HEK293 (cell line): ENCODE measurements around the gene LMO1.

ENCODE experiments used
- BCL11A ChIP-seq: fragments of 450-650 bp; formaldehyde crosslinking; IDR thresholded peaks from 2 replicates; pipeline ENCODE4 v1.5.1; 2016; ENCODE audit warnings: low read depth, missing biosample characterization, missing genetic modification characterization
- YY1 ChIP-seq: fragments of 450-650 bp; formaldehyde crosslinking; IDR thresholded peaks from 2 replicates; pipeline ENCODE4 v1.5.1; 2018; ENCODE audit warnings: missing biosample characterization, missing genetic modification characterization
- ZNF274 ChIP-seq, 2 experiments: fragments of 200-500 bp in 1 of 2; fragments of 450-650 bp in 1 of 2; sonication (Bioruptor generic) in 1 of 2; formaldehyde crosslinking in 1 of 2; IDR thresholded peaks; 2 replicates each; pipeline versions ENCODE4 v1.5.1 to v1.6.1; 2014 to 2016; ENCODE audit warnings: borderline replicate concordance in 1 of 2, inconsistent platforms in 1 of 2, low read length in 1 of 2, missing biosample characterization in 1 of 2, missing genetic modification characterization in 1 of 2
- ZNF335 ChIP-seq: fragments of 450-650 bp; formaldehyde crosslinking; conservative IDR thresholded peaks from 2 replicates; pipeline ENCODE4 v1.5.1; 2016; ENCODE audit warnings: missing biosample characterization, missing genetic modification characterization
- ZNF530 ChIP-seq: fragments of 450-650 bp; formaldehyde crosslinking; IDR thresholded peaks from 2 replicates; pipeline ENCODE4 v1.5.1; 2016; ENCODE audit warnings: low read depth, missing biosample characterization, missing genetic modification characterization
- ZNF549 ChIP-seq: fragments of 450-650 bp; IDR thresholded peaks from 2 replicates; pipeline ENCODE4 v1.5.1; 2018; ENCODE audit warnings: missing biosample characterization, missing genetic modification characterization, mild to moderate bottlenecking, inconsistent platforms, moderate library complexity
- TF ChIP-seq, protein P1 (sequence below): fragments of 450-650 bp; IDR thresholded peaks from 2 replicates; pipeline ENCODE4 v1.5.1; 2018; ENCODE audit warnings: missing biosample characterization, mild to moderate bottlenecking, missing genetic modification characterization
- TF ChIP-seq, protein P2 (sequence below): fragments of 450-650 bp; formaldehyde crosslinking; IDR thresholded peaks from 2 replicates; pipeline ENCODE4 v1.5.1; 2016; ENCODE audit warnings: missing biosample characterization, missing genetic modification characterization
- TF ChIP-seq, protein P3 (sequence below): fragments of 450-650 bp; formaldehyde crosslinking; IDR thresholded peaks from 2 replicates; pipeline ENCODE4 v1.5.1; 2016; ENCODE audit warnings: missing biosample characterization, missing genetic modification characterization
- TF ChIP-seq, protein P4 (sequence below): fragments of 450-650 bp; formaldehyde crosslinking; IDR thresholded peaks from 2 replicates; pipeline ENCODE4 v1.5.1; 2016; ENCODE audit warnings: missing biosample characterization, missing genetic modification characterization
- TF ChIP-seq, protein P5 (sequence below): fragments of 450-650 bp; formaldehyde crosslinking; IDR thresholded peaks from 2 replicates; pipeline ENCODE4 v1.5.1; 2016; ENCODE audit warnings: missing biosample characterization, missing genetic modification characterization, low read depth

DNA sequence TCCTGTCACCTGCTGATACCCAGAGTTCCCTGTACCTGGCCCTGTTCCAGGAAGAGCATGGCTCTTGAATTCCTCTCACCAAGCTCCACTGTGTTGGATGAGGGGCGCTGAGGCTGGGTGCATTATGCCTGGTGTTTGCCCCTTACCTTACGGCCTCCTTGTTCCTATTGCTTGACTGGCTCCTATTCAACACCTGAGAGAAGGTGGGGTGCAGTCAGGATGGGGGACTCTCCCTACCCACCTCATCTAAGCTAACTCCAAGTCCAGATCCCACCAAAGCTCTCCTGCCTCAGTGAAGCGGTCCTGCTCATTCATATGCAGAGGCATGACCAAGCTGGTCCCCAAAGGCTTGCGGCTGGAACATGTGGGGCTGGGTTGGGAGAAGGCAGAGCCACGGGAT is 59.1 kb downstream of the LMO1 start:
- no peak for TF ChIP-seq ZNF549 (tag by site-specific recombination)
- no peak for TF ChIP-seq YY1
- TF ChIP-seq, protein P1, sequence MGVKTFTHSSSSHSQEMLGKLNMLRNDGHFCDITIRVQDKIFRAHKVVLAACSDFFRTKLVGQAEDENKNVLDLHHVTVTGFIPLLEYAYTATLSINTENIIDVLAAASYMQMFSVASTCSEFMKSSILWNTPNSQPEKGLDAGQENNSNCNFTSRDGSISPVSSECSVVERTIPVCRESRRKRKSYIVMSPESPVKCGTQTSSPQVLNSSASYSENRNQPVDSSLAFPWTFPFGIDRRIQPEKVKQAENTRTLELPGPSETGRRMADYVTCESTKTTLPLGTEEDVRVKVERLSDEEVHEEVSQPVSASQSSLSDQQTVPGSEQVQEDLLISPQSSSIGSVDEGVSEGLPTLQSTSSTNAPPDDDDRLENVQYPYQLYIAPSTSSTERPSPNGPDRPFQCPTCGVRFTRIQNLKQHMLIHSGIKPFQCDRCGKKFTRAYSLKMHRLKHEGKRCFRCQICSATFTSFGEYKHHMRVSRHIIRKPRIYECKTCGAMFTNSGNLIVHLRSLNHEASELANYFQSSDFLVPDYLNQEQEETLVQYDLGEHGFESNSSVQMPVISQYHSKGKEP (tag by site-specific recombination): no peak
- TF ChIP-seq BCL11A (tag by site-specific recombination): no peak
- TF ChIP-seq, protein P2, sequence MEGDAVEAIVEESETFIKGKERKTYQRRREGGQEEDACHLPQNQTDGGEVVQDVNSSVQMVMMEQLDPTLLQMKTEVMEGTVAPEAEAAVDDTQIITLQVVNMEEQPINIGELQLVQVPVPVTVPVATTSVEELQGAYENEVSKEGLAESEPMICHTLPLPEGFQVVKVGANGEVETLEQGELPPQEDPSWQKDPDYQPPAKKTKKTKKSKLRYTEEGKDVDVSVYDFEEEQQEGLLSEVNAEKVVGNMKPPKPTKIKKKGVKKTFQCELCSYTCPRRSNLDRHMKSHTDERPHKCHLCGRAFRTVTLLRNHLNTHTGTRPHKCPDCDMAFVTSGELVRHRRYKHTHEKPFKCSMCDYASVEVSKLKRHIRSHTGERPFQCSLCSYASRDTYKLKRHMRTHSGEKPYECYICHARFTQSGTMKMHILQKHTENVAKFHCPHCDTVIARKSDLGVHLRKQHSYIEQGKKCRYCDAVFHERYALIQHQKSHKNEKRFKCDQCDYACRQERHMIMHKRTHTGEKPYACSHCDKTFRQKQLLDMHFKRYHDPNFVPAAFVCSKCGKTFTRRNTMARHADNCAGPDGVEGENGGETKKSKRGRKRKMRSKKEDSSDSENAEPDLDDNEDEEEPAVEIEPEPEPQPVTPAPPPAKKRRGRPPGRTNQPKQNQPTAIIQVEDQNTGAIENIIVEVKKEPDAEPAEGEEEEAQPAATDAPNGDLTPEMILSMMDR (tag by site-specific recombination): no peak
- TF ChIP-seq, protein P3, sequence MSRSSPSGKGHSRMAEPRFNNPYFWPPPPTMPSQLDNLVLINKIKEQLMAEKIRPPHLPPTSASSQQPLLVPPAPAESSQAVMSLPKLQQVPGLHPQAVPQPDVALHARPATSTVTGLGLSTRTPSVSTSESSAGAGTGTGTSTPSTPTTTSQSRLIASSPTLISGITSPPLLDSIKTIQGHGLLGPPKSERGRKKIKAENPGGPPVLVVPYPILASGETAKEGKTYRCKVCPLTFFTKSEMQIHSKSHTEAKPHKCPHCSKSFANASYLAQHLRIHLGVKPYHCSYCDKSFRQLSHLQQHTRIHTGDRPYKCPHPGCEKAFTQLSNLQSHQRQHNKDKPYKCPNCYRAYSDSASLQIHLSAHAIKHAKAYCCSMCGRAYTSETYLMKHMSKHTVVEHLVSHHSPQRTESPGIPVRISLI (tag by site-specific recombination): no peak
- TF ChIP-seq, protein P4, sequence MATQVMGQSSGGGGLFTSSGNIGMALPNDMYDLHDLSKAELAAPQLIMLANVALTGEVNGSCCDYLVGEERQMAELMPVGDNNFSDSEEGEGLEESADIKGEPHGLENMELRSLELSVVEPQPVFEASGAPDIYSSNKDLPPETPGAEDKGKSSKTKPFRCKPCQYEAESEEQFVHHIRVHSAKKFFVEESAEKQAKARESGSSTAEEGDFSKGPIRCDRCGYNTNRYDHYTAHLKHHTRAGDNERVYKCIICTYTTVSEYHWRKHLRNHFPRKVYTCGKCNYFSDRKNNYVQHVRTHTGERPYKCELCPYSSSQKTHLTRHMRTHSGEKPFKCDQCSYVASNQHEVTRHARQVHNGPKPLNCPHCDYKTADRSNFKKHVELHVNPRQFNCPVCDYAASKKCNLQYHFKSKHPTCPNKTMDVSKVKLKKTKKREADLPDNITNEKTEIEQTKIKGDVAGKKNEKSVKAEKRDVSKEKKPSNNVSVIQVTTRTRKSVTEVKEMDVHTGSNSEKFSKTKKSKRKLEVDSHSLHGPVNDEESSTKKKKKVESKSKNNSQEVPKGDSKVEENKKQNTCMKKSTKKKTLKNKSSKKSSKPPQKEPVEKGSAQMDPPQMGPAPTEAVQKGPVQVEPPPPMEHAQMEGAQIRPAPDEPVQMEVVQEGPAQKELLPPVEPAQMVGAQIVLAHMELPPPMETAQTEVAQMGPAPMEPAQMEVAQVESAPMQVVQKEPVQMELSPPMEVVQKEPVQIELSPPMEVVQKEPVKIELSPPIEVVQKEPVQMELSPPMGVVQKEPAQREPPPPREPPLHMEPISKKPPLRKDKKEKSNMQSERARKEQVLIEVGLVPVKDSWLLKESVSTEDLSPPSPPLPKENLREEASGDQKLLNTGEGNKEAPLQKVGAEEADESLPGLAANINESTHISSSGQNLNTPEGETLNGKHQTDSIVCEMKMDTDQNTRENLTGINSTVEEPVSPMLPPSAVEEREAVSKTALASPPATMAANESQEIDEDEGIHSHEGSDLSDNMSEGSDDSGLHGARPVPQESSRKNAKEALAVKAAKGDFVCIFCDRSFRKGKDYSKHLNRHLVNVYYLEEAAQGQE (tag by site-specific recombination): no peak
- TF ChIP-seq ZNF335 (tag by site-specific recombination): no peak
- TF ChIP-seq ZNF274 (IDR thresholded peaks at IDR 0.05; ENCODE audit: low read length): no peak
- TF ChIP-seq ZNF274 (tag by site-specific recombination; IDR thresholded peaks at IDR 0.05; ENCODE audit: borderline replicate concordance): no peak
- TF ChIP-seq, protein P5, sequence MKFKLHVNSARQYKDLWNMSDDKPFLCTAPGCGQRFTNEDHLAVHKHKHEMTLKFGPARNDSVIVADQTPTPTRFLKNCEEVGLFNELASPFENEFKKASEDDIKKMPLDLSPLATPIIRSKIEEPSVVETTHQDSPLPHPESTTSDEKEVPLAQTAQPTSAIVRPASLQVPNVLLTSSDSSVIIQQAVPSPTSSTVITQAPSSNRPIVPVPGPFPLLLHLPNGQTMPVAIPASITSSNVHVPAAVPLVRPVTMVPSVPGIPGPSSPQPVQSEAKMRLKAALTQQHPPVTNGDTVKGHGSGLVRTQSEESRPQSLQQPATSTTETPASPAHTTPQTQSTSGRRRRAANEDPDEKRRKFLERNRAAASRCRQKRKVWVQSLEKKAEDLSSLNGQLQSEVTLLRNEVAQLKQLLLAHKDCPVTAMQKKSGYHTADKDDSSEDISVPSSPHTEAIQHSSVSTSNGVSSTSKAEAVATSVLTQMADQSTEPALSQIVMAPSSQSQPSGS (tag by site-specific recombination): no peak
- no peak for TF ChIP-seq ZNF530 (tag by site-specific recombination)
